GM12878 (cell line): ENCODE data around the gene GARIN5B. TPM values are rescaled to one million over a fixed set of nuclear protein-coding genes. Genes with fewer than 3 reads are reported as not detected.

Experiments used
- ATAC-seq: fragments of 200-7000 bp; cut with Tn5 transposase; 3 replicates; pipeline ENCODE4 v1.9.1; 2020; ENCODE audit warnings: mild to moderate bottlenecking, moderate library complexity
- BruUV-seq: library from RNA; stranded (reverse); fragments of 400-500 nt; replicated peaks from 2 replicates; lab custom pipeline; 2021; lab: Mats Ljungman, UMichigan
- CTCF ChIA-PET: fragments of 300-600 bp; sonication (Branson Sonifier 250); formaldehyde crosslinking; extraction: SDS; loops from one replicate; lab custom pipeline; 2021; ENCODE audit warnings: inconsistent platforms; lab: Yijun Ruan, JAX
- POLR2A ChIA-PET: fragments of 350-600 bp; formaldehyde crosslinking; extraction: SDS; loops from one replicate; lab custom pipeline; 2021; ENCODE audit warnings: inconsistent platforms; lab: Charles Lee
- RAD21 ChIA-PET: fragments of 300-600 bp; sonication (Branson Sonifier 250); formaldehyde crosslinking; loops from one replicate; lab custom pipeline; 2023; ENCODE audit warnings: antibody characterized with exemption; ENCODE audit not compliant: unreplicated experiment; lab: Charles Lee
- SMC1A ChIA-PET: fragments of 300-600 bp; sonication (Branson Sonifier 250); formaldehyde crosslinking; loops from one replicate; lab custom pipeline; 2023; ENCODE audit not compliant: unreplicated experiment, uncharacterized antibody; lab: Charles Lee
- DNase-seq: peaks from one replicate; pipeline ENCODE4 v3.0.0-alpha.2; 2011; ENCODE audit warnings: low read depth, low spot score
- FAIRE-seq: peaks from 3 replicates; lab custom pipeline; 2011; peaks lifted over from hg19 to GRCh38; lab: Jason Lieb, UNC
- H2AFZ ChIP-seq: 2 replicates; pipeline ENCODE4 v1.6.0; 2011; ENCODE audit warnings: low read depth, low read length, control low read depth; ENCODE audit not compliant: control insufficient read depth
- H3K27ac ChIP-seq: 2 replicates; pipeline ENCODE4 v1.5.1; 2011; ENCODE audit warnings: control low read depth; ENCODE audit not compliant: control insufficient read depth, insufficient read depth
- H3K27me3 ChIP-seq, 2 experiments: replicated peaks in 1 of 2; 2 replicates each; pipeline versions ENCODE4 v1.6.0 to v1.6.1; 2011; ENCODE audit warnings: low read length in 1 of 2; ENCODE audit not compliant: control insufficient read depth in 2 of 2, insufficient read depth in 2 of 2
- H3K36me3 ChIP-seq, 2 experiments: 2 replicates each; pipeline ENCODE4 v1.5.1; 2011; ENCODE audit warnings: low read length in 1 of 2; ENCODE audit not compliant: control insufficient read depth in 2 of 2, insufficient read depth in 2 of 2
- H3K4me1 ChIP-seq: 2 replicates; pipeline ENCODE4 v1.6.1; 2011; ENCODE audit warnings: mild to moderate bottlenecking, low read length, moderate library complexity, mixed read lengths; ENCODE audit not compliant: control insufficient read depth, insufficient read depth
- H3K4me2 ChIP-seq: 2 replicates; pipeline ENCODE4 v1.6.0; 2011; ENCODE audit warnings: control low read depth; ENCODE audit not compliant: control insufficient read depth, insufficient read depth
- H3K4me3 ChIP-seq: fragments of 200-600 bp; sonication (generic); 2 replicates; pipeline ENCODE4 v1.5.1; 2016
- H3K79me2 ChIP-seq: 2 replicates; pipeline ENCODE4 v1.6.0; 2011; ENCODE audit warnings: low read length; ENCODE audit not compliant: control insufficient read depth, insufficient read depth
- H3K9ac ChIP-seq: 2 replicates; pipeline ENCODE4 v1.8.0; 2011; ENCODE audit warnings: low read length, control low read depth, mixed read lengths; ENCODE audit not compliant: control insufficient read depth, insufficient read depth
- H3K9me3 ChIP-seq: replicated peaks from 3 replicates; pipeline ENCODE4 v1.5.1; 2011; ENCODE audit warnings: mild to moderate bottlenecking, low read length; ENCODE audit not compliant: control insufficient read depth, insufficient read depth
- H4K20me1 ChIP-seq: 2 replicates; pipeline ENCODE4 v1.6.0; 2011; ENCODE audit not compliant: control insufficient read depth, insufficient read depth
- CBX3 ChIP-seq: fragments of 200-600 bp; sonication (generic); IDR thresholded peaks from 2 replicates; pipeline ENCODE4 v1.6.1; 2016; ENCODE audit warnings: low read depth, borderline replicate concordance
- EED ChIP-seq: sonication (generic); IDR thresholded peaks from 2 replicates; pipeline ENCODE4 v1.6.1; 2016; ENCODE audit warnings: antibody characterized with exemption, low read depth
- EGR1 ChIP-seq, 2 experiments: IDR thresholded peaks; 1 replicate in 1 of 2; 2 replicates in 1 of 2; pipeline ENCODE4 v1.6.1; 2011 to 2012; ENCODE audit warnings: low read depth in 2 of 2, low read length in 2 of 2, borderline replicate concordance in 1 of 2, mild to moderate bottlenecking in 1 of 2, moderate library complexity in 1 of 2
- HCFC1 ChIP-seq: fragments of 150-350 bp; IDR thresholded peaks from 2 replicates; pipeline ENCODE4 v1.6.1; 2014; ENCODE audit warnings: low read length
- IKZF2 ChIP-seq, 2 experiments: fragments of 450-650 bp; IDR thresholded peaks; 2 replicates each; pipeline ENCODE4 v1.6.1; 2017; ENCODE audit warnings: mild to moderate bottlenecking in 2 of 2, moderate library complexity in 2 of 2
- MEF2B ChIP-seq: fragments of 450-650 bp; IDR thresholded peaks from 2 replicates; pipeline ENCODE4 v1.6.1; 2018; ENCODE audit warnings: mild to moderate bottlenecking, moderate library complexity; ENCODE audit not compliant: partially characterized antibody, poor library complexity, severe bottlenecking
- PML ChIP-seq: IDR thresholded peaks from 2 replicates; pipeline ENCODE4 v1.6.1; 2012; ENCODE audit warnings: low read length, inconsistent platforms
- WGBS: methylation state at CpG from one replicate; pipeline ENCODE4 v1.1.6; 2016; ENCODE audit warnings: low lambda C conversion rate; ENCODE audit not compliant: insufficient replicate concordance, insufficient coverage; ENCODE audit errors: missing lambda C conversion rate; 5-methylcytosine and 5-hydroxymethylcytosine counted together
- in situ Hi-C: fragments of 300-500 bp; cut with MboI; formaldehyde crosslinking; loops from 9 replicates; pipeline ENCODE4 v1.14.3; 2018; ENCODE audit warnings: mixed read lengths
- intact Hi-C: fragments of 100-400 bp; cut with micrococcal nuclease; formaldehyde crosslinking; loops from one replicate; pipeline ENCODE4 v1.14.2; 2022; ENCODE audit not compliant: unreplicated experiment
- polyA plus RNA-seq, 11 experiments: library from polyadenylated mRNA; depleted of rRNA in 4 of 11; unstranded in 6 of 11; stranded (reverse) in 5 of 11; fragments of >200 nt; fragmentation: Nextera tagmentation in 4 of 11; fragmentation: Illumina TruSeq in 1 of 11; extraction: Ambion mirVana in 4 of 11; extraction: Trizol in 1 of 11; gene quantifications; 1 replicate in 1 of 11; 2 replicates in 10 of 11; pipeline versions ENCODE4 v1.2.1 to v1.2.3, GENCODE V29; 2011 to 2016; ENCODE audit warnings: inconsistent platforms in 2 of 11, missing spikeins in 2 of 11, low read depth in 1 of 11
- total RNA-seq, 4 experiments: library from RNA; depleted of rRNA in 3 of 4; stranded (reverse); fragments of >200 nt in 3 of 4; fragmentation: Illumina TruSeq in 1 of 4; extraction: Trizol in 1 of 4; gene quantifications; 2 replicates each; pipeline versions ENCODE4 v1.2.1 to v1.2.3, GENCODE V29; 2013 to 2021
- TF ChIP-seq, protein P1 (sequence below): fragments of 450-650 bp; IDR thresholded peaks from 2 replicates; pipeline ENCODE4 v1.6.1; 2017; ENCODE audit warnings: borderline replicate concordance
- TF ChIP-seq, protein P2 (sequence below): fragments of 450-650 bp; IDR thresholded peaks from 2 replicates; pipeline ENCODE4 v1.6.1; 2018; ENCODE audit warnings: borderline replicate concordance, mild to moderate bottlenecking; ENCODE audit not compliant: partially characterized antibody
- TF ChIP-seq, protein P3 (sequence below): IDR thresholded peaks from 2 replicates; pipeline ENCODE4 v1.6.1; 2012; ENCODE audit warnings: mild to moderate bottlenecking, low read depth, low read length

The GARIN5B gene
- total and polyA plus RNA-seq, 10 of the 15 experiments (the other 5 are each of a cell fraction or from before 2014, with no cell fraction given): not detected

DNA sequence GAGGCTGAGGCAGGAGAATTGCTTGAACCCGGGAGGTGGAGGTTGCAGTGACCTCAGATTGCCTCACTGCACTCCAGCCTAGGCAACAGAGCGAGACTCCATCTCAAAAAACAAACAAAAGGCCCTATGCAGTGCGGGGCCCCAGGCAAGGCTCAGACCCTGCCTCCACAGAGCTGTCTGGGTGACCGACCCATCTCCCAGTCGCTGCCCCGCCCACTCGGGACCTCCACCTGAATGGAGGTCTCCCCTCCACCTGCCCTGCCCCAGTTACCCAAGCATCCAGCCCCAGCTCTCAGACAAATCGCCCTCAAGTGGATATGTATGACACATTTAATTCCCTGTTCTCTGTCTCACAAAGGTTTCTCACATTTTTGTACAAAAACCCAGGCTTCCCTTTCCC is 2.2 kb upstream of the GARIN5B start (continued):
- no peak for TF ChIP-seq CBX3
- TF ChIP-seq, all 136 proteins: peak for 0

DNA sequence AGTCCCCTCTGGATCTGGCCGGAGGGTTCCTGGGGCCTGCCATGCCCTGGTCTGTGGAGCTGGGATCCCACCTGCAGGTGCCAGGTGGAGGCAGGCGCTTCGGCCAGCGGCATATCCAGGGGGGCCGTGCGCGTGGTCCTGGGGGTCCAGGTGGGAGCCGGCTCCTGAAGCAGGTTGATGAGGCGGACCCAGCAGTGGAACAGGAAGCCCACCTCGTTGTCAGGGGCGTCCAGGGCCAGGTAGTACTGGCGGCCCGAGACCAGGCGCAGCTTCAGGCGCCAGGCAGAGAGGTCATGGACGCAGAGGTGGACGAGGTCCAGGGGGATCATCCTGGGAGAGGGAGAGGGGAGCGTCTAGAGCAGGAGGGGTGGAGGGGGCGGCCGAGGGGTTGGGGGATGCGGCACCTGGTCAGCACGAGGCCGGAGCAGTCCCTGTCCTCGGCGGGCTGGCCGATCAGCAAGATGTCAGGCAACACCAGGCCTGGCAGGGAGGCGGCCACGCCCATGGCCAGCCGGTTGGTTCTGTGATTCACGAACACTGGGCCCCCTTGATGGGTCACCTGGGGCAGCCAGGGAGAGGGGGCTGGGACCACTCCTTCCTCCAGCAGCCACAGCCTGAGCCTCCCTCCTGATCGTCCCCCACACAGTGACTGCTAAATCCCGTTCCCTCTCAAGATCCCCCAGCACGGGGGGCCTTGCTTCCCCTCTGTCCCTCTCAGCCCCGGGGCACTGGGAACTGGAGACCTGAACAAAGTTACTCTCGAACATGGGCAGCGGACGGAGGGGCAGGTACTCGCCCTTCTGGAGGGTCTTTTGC is 678 bp downstream of the GARIN5B start:
- H3K36me3 ChIP-seq: no peaks in the 10 kb centered on the region
- ATAC-seq (no peak), DNase-seq (no peak), FAIRE-seq (no peak)
- ChIA-PET SMC1A (no interaction called here), POLR2A (no interaction called here), CTCF (no interaction called here), RAD21 (no interaction called here)
- H3K9me3 ChIP-seq: no peaks in the 10 kb centered on the region
- no peak overlapping the region for H2AFZ ChIP-seq
- no peak overlapping the region for H3K9ac ChIP-seq
- TF ChIP-seq HCFC1 (no peak), EED (no peak), EGR1 (IDR thresholded peaks at IDR 0.05; ENCODE audit: borderline replicate concordance in 1 of 2, low read depth in 2 of 2, low read length in 2 of 2) (no peak), IKZF2 (IDR thresholded peaks at IDR 0.05) (no peak), PML (no peak), MEF2B (no peak)
- TF ChIP-seq, protein P1, sequence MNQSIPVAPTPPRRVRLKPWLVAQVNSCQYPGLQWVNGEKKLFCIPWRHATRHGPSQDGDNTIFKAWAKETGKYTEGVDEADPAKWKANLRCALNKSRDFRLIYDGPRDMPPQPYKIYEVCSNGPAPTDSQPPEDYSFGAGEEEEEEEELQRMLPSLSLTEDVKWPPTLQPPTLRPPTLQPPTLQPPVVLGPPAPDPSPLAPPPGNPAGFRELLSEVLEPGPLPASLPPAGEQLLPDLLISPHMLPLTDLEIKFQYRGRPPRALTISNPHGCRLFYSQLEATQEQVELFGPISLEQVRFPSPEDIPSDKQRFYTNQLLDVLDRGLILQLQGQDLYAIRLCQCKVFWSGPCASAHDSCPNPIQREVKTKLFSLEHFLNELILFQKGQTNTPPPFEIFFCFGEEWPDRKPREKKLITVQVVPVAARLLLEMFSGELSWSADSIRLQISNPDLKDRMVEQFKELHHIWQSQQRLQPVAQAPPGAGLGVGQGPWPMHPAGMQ: no peak
- TF ChIP-seq, protein P2, sequence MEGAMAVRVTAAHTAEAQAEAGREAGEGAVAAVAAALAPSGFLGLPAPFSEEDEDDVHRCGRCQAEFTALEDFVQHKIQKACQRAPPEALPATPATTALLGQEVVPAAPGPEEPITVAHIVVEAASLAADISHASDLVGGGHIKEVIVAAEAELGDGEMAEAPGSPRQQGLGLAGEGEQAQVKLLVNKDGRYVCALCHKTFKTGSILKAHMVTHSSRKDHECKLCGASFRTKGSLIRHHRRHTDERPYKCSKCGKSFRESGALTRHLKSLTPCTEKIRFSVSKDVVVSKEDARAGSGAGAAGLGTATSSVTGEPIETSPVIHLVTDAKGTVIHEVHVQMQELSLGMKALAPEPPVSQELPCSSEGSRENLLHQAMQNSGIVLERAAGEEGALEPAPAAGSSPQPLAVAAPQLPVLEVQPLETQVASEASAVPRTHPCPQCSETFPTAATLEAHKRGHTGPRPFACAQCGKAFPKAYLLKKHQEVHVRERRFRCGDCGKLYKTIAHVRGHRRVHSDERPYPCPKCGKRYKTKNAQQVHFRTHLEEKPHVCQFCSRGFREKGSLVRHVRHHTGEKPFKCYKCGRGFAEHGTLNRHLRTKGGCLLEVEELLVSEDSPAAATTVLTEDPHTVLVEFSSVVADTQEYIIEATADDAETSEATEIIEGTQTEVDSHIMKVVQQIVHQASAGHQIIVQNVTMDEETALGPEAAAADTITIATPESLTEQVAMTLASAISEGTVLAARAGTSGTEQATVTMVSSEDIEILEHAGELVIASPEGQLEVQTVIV: no peak
- TF ChIP-seq, protein P3, sequence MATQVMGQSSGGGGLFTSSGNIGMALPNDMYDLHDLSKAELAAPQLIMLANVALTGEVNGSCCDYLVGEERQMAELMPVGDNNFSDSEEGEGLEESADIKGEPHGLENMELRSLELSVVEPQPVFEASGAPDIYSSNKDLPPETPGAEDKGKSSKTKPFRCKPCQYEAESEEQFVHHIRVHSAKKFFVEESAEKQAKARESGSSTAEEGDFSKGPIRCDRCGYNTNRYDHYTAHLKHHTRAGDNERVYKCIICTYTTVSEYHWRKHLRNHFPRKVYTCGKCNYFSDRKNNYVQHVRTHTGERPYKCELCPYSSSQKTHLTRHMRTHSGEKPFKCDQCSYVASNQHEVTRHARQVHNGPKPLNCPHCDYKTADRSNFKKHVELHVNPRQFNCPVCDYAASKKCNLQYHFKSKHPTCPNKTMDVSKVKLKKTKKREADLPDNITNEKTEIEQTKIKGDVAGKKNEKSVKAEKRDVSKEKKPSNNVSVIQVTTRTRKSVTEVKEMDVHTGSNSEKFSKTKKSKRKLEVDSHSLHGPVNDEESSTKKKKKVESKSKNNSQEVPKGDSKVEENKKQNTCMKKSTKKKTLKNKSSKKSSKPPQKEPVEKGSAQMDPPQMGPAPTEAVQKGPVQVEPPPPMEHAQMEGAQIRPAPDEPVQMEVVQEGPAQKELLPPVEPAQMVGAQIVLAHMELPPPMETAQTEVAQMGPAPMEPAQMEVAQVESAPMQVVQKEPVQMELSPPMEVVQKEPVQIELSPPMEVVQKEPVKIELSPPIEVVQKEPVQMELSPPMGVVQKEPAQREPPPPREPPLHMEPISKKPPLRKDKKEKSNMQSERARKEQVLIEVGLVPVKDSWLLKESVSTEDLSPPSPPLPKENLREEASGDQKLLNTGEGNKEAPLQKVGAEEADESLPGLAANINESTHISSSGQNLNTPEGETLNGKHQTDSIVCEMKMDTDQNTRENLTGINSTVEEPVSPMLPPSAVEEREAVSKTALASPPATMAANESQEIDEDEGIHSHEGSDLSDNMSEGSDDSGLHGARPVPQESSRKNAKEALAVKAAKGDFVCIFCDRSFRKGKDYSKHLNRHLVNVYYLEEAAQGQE: no peak
- H4K20me1 ChIP-seq: no peaks in the 10 kb centered on the region
- in situ Hi-C loops (no loop called here), intact Hi-C loops (no loop called here)
- H3K27ac ChIP-seq: no peak overlapping the region
- no peak overlapping the region for H3K4me3 ChIP-seq
- H3K27me3 ChIP-seq: no peaks in the 10 kb centered on the region; a peak in 1 of 4 replicates
- H3K79me2 ChIP-seq: no peaks in the 10 kb centered on the region
- H3K4me2 ChIP-seq: no peak overlapping the region
- no peaks in the 10 kb centered on the region for H3K4me1 ChIP-seq
- BruUV-seq: no TSS peak
- 39% methylated on average over 35 of the region's 38 CpGs for WGBS
